GM12891 (cell line): Measurements from ENCODE around the gene ASTN2.

Experiments used
- PAX5 ChIP-seq: IDR thresholded peaks from 2 replicates; pipeline ENCODE4 v1.6.1; 2011; ENCODE audit warnings: low read length, moderate library complexity, mild to moderate bottlenecking; ENCODE audit not compliant: insufficient read depth, severe bottlenecking
- POLR2A ChIP-seq: IDR thresholded peaks from 2 replicates; pipeline ENCODE4 v1.6.1; 2011; ENCODE audit warnings: low read depth, low read length, control low read depth
- POLR2AphosphoS5 ChIP-seq: IDR thresholded peaks from 2 replicates; pipeline ENCODE4 v1.6.1; 2011; ENCODE audit warnings: low read depth, low read length, control low read depth
- SPI1 ChIP-seq: IDR thresholded peaks from 2 replicates; pipeline ENCODE4 v1.6.1; 2011; ENCODE audit warnings: low read depth, low read length, control low read depth
- TAF1 ChIP-seq: IDR thresholded peaks from 2 replicates; pipeline ENCODE4 v1.6.1; 2011; ENCODE audit warnings: low read depth, low read length, control low read depth

DNA sequence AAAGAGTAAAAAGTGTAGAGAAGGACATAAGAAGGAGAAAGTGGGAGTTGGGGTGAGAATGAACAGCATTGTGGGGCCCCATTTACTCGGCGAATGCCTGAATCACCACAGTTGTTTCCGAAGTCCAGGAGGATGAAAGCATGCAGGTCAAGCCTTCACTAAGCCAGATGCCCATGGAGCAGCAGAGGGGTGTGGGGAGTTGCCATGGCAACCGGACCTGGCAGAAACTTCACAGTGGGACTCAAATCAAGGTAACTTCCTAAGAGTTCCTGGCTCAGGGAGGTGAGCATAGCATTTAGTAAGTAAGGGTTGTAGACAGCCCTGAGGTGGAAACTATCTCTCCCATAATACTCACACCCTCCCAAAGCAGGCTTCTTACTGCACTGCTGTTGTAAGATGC is 370.6 kb downstream of the ASTN2 start:
- TF ChIP-seq POLR2A (no peak), TAF1 (no peak), SPI1 (no peak), POLR2AphosphoS5 (no peak), PAX5 (no peak)
